ENCODE data around the gene TMEM176A.

The TMEM176A gene

GRCh38 chr7:150818971-150819370, 18.4 kb downstream of the TMEM176A start:
- no peak for DNase-seq (ENCODE audit: low read depth in 2 of 2)

DNA sequence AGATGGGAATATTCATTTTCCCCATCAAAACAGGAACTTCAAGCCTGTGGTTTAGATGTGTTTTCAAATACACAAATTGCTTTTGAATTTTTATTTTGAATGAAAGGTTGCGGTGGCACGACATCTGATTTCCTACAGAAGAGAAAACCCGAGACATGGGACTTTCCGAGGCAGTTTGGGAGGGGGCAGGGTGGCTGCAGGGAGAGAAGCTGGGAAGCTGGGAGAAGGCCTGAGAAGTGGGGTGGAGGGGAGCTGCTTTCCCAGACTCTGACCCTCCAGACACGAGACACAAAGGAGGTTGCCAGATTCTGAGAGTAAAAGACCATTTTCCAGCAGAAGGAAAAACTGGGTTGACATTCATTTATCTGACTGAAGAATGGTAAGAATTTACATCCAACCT, 19.6 kb downstream of the TMEM176A start:
- DNase-seq (ENCODE audit: low read depth in 2 of 2), result no peak

DNA sequence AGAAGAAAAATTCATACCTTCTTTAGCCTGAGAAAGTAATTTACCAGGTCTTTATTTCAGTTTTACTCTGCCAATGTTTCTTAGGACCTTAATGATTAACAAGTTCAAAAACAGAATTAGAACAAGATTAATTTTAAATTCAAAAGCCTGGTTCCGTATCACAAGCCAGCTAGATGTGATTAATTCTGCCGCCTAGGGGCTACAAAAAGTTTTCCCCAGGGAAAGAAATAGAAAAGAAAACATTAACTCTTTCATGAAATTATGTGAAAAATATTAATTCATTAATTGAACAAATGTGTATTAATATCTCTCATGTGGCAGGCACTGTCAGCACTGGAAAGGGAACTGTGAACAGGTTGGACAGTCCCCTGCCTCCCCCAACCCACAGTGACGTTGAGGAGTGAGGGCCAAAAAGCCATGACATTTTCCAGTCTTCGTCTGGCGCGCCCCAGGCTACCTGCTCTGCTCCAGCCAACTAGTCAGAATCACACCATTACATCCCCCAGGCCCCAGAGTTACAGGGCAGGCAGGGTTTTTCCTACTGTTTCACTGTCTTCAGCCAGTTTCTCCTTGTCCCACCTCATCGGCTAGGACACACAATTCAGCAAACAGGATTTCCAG, 20.1 kb downstream of the TMEM176A start:
- DNase-seq (ENCODE audit: low read depth in 2 of 2), result no peak

DNA sequence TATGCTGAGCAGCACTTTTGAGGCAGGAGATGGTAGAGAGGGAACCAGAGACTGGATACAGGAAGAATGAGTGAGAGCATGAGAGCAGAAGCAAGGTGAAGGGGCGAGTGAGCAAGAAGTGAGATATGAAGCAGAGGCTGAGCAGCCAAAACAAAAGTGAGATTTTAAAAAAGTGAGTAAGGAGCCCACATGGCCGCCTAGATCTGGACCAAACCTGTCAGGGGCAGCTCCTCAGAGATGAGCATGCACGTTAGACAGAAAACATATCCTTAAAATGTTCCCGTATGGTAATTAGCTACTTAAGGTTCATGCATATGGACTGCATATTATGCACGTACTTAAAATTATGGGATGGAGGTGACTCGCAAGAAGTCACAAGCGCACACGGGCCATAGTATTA, 22.5 kb downstream of the TMEM176A start:
- no peak for DNase-seq (ENCODE audit: low read depth in 2 of 2)

GRCh38 chr7:150823484-150824126, 23.0 kb downstream of the TMEM176A start:
- no peak for DNase-seq (ENCODE audit: low read depth in 2 of 2)

GRCh38 chr7:150824379-150825177, 24.0 kb downstream of the TMEM176A start:
- no peak for DNase-seq (ENCODE audit: low read depth in 2 of 2)

GRCh38 chr7:150826061-150826849, 25.7 kb downstream of the TMEM176A start:
- DNase-seq (ENCODE audit: low read depth in 2 of 2), result no peak

GRCh38 chr7:150828384-150828783, 27.8 kb downstream of the TMEM176A start:
- no peak for DNase-seq (ENCODE audit: low read depth in 2 of 2)

DNA sequence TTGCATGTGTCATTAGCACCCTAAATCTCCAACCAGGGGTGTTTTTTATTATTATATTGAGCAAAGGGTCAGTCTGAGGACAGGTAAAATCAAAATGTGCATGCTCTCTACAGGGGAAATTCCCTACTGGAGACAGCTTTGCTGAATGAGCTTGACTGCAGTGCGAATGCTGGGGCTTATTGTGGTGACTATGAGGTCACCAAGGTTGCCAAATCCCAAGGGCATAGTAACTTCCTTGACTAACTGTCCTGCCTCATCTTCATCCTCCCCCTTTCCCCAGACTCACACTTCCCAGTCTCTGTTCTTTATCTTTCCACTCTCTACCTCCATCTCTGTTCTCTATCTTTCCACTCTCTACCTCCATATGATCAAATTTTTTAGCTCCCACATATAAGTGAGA, 28.9 kb downstream of the TMEM176A start:
- DNase-seq (ENCODE audit: low read depth in 2 of 2), result no peak

DNA sequence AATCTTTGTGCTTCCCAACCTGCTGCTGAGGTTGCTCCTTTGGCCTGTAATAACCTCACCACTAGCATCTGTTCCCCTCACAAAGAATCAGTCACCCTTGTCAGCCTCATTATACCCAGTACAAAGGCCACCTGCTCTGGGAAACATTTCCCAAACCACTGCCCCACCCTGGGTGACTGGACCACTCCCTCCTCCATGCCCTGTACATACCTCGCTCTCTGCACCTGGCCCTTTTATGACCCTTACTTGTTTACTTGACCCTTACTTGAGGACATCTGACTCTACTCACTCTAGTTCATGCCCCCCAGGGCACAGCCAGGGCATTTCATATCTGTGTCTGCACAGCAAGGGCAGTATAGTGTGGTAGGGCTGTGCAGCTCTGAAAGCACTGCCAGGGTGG, 30.4 kb downstream of the TMEM176A start:
- no peak for DNase-seq (ENCODE audit: low read depth in 2 of 2)

DNA sequence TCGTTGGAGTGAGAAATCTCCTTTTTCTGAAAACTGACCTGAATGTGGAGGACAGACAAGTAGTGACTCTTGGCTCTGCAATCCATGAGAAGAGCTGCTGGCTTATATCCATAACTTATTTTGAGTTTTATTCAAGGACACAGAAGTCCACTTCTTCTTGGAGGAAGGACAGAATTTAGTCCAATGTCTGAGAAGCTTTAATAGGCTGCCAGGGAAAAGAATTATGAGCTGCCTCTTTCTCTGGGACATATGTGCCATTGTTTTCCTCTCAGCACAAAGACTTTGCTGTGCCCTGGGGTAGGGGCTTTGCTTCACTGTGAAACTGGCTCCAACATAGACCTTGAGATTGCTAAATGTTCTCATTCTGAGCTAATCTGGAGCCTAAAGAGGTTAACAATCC, 31.3 kb downstream of the TMEM176A start:
- no peak for DNase-seq (ENCODE audit: low read depth in 2 of 2)

DNA sequence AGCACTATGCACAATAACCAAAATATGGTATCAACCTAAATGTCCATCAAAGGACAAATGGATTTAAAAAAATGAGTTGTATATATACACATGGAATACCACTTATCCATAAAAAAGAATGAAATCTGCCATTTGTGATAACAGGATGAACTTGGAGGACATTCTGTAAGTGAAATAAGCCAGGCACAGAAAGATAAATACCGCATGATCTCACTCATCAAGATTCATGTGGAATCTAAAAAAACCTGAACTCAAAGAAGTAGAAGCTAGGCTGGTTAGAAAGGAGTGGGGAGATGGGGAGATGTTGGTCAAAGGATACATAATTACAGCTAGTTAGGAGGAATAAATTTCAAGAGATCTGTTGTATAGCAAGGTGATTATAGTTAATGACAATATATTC, 34.5 kb downstream of the TMEM176A start:
- DNase-seq (ENCODE audit: low read depth in 2 of 2), result no peak

DNA sequence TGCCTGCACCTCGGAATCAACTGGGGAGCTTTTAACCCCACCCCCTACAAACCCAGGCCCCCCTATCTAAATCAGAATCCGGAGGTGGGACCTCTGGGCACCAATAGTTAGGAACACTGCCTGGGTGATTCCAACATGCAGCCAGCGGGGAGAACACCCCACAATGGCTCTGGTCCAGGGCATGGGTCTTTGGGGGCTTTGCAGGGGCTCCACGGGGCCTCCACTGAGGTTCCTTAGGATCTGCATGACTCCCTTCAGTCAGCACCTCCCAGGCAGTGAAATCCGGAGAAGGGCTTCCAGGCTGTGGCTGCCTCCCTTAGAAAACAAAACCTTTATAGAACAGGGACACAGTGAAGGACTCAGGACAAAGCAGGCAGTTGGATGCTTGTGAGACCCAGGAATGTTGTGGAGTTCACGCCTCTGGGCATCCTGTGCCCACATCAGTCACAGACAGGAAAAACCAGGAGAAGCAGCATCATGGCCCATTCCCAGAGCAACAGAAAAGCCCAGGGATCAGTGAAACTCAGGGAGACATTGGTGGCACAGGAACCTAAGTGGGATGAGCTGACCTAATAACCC, 35.2 kb downstream of the TMEM176A start:
- no peak for DNase-seq (ENCODE audit: low read depth in 2 of 2)

DNA sequence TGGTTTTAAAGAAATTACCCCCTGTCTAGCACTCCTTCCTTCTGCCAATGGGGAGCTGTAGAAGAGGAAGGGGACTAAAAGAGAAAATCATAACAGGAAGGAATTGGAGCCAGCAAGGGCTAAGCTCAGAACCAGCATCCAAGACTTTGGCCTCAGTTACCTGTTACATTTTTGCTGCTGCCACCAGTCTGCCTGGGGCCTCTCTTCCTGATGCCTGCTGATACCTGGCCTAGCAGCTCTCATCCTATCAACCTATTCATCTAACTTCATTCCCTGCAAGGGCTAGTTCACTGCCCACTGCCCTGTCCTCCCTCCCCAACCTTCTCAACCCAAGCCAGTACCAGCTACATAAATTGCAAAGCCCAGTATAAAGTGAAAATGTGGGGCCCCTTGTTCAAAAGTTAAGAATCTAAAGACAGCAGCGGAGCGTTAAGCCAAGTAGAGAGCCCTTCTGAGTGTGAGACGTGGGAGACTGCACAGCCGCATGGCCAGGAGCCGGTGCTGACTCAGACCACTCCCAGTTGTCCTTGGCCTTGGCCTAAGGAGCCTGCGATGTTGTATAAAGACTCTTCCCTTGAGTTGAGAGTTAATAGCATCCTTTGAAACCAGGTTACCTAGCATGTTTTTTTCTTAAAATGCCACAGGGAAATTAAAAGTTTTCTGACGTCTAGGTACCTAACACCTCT, 38.5 kb downstream of the TMEM176A start:
- no peak for DNase-seq (ENCODE audit: low read depth in 2 of 2)

DNA sequence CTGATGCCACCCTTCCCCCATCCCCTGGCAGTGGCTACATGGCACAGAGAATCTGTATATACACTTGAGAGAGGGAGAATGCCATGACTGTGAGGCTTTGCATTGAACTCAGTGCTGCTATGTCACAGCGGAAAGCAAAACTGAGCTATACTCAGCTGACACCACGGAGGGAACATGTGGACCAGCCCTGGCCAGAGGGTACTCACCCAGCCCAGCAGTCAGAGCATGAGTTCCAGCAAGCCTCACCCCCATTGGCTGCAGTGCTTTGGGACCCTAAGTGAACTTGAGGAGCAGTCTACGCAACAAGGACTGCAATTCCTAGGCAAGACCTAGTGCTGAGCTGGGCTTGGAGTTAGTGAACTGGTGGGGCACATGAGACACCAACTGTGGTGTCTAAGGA, 41.4 kb downstream of the TMEM176A start:
- DNase-seq (ENCODE audit: low read depth in 2 of 2), result no peak

DNA sequence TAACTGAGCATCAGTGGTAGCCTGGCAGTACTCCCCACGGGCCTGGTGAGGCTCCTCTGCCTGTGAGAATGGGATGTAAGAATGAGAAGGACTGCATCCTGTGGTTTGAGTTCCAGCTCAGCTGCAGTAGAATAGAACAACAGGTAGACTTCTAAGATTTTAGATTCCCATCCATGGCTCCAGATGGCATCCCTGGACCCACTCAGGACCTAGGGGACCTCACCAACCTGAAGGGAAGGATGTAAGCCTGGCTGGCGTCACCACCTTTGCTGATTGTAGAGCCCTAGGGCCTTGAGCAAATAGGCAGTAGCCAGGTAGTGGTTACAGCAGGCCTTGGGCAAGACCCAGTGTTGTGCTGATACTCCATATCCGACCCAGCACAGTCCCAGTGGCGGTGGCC, 42.1 kb downstream of the TMEM176A start:
- no peak for DNase-seq (ENCODE audit: low read depth in 2 of 2)

DNA sequence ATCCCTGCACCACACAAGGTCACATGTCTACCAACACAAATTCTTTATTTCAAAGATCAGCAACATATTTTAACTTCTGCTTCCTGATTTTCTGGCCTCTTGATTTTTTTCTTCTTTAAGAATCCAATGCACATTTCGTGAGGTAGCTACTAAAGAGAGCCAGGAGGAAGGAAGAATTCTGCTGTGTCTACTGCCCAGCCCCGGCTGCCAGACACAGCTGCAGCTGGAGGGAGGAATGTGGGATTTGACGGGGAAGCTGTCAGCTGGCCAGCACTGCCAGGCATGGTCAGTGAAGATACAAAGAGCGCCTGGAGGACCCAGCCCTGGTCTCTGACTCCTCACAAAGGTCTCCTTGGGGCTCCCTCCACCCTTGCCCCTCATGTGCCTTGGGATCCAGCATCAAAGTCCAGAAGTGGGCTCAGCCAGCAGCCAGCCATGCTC, 44.9 kb downstream of the TMEM176A start:
- DNase-seq (ENCODE audit: low read depth in 2 of 2), result no peak

DNA sequence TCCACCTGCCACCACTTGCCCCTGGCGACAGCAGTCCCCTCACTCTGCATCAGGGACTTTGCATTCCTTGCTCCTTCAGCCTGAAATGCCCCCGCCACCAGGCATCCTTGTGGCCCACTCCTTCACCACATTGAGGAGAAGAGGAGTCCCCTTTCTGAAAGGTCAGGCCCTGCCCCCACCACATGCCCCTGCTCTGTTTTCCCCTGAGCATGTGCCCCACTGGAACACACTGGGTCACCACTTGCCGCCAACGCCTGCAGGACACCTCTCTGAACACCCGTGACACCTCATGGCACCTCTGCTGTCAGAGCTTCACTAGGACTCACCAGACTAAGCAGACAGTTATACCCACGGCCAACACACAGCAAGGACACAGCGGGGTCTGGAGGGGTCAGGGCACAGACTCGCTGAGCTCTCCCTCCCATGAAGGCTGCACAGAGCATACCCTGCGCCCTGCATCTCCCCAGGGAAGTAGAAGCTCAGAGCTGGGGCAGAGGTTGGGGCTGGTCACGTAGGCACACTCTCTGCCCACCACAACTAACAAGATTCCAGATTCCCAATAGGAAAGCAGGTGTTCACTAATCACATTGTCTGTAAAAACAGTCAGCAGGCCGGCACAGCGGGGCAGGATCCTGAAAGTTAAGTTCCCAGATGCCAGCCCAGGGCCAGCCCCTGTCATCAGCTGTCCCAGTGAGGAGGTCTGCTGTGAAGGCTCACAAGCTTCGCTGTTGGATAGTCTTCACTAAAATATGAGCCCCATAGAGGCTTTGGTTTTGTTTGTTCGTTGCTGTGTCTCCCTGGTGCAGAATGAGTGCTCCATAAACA, 45.9 kb downstream of the TMEM176A start:
- no peak for DNase-seq (ENCODE audit: low read depth in 2 of 2)

DNA sequence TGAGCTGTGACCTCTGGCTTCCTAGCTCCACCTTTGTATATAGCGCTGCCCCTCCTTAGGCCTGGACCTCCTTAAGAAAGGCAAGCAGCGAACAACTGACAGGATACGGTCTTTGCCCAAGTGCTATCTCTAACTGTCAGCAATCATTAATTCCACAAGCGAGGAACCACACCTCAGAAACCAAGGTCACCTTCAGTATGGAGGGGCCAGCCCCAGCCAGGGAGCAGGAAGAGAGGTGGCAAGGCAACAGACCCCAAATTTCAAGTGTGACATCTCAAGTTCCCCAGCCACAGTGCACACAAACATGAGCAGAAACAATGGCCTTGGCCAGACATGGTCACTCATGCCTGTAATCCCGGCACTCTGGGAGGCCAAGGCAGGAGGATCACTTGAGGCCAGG, 47.0 kb downstream of the TMEM176A start:
- no peak for DNase-seq (ENCODE audit: low read depth in 2 of 2)

DNA sequence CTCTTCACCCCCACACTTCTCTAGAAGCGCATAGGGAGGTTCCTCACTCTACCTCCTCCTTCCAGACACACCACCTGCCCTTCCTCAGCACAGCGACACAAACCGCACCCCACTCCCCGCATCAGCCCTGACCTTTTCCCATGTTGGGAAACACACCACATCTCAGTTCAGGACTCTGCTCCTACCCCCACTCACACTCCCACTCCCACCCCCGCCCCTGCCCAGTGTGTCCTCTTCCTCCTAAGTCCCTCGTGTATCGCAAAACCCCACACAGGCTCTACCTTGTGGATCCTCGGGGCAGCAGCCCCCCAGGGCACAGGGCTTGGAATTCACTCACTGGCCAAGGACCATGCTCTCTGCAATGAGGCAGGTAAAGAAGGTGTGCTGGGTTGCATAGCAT, 47.5 kb downstream of the TMEM176A start:
- no peak for DNase-seq (ENCODE audit: low read depth in 2 of 2)

Measured in stimulated activated CD8-positive, alpha-beta memory T cell treated with anti-CD3 and anti-CD28 coated beads, Interleukin-15, amount 100 ng/mL, for 48 hours (primary cell).